GM19467 (cell line): ENCODE measurements around the gene ZNF213.
"Not testable (repeated sequence)": the region's sequence is repeated elsewhere in the genome, so short reads cannot be mapped to it uniquely, and the experiment has no call there.

Experiments used
- ATAC-seq: cut with Tn5 transposase; IDR thresholded peaks from one replicate; pipeline ENCODE4 v1.9.1; 2021; ENCODE audit warnings: mild to moderate bottlenecking, moderate library complexity; ENCODE audit not compliant: unreplicated experiment

Gene ZNF213

DNA sequence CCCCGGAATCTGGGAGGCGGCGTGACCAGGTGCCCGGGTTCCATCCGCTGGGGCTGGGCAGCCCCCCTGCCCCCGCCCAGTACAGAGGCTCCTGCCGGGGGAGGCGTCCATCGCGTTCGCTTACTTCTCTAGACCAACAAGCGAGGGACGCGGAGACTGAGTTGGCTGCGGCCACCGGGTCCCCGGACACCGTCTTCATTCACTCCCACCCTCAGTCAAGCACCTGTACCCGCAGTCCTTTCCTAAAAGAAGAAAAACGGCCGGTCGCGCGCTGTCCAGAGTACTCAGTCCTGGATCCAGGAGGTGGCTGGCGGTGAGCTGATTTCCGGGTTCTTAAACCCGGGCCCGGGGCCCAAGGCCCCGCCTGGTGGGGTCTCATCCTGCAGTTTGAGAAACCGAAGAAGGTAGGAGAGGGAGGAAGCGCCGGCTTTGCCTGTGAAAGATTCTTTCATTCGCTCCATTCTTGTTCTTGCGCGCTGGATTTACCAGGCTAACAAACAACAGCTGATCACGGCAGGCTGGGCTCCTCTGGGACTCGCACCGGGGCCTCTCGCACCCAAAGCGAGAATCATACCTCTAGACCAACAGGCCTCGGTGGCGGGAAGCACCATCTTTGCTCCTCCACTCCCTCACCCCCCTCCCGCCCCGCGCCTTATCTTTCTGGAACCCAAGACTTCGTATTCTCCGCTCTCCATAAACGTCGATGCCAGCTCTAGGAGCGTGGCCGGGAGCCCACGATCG, 35.8 kb downstream of the ZNF213 start:
- ATAC-seq: no peak

- no peak for ATAC-seq
Observed at GRCh38 chr16:3171181-3171854, 36.5 kb downstream of the ZNF213 start.

DNA sequence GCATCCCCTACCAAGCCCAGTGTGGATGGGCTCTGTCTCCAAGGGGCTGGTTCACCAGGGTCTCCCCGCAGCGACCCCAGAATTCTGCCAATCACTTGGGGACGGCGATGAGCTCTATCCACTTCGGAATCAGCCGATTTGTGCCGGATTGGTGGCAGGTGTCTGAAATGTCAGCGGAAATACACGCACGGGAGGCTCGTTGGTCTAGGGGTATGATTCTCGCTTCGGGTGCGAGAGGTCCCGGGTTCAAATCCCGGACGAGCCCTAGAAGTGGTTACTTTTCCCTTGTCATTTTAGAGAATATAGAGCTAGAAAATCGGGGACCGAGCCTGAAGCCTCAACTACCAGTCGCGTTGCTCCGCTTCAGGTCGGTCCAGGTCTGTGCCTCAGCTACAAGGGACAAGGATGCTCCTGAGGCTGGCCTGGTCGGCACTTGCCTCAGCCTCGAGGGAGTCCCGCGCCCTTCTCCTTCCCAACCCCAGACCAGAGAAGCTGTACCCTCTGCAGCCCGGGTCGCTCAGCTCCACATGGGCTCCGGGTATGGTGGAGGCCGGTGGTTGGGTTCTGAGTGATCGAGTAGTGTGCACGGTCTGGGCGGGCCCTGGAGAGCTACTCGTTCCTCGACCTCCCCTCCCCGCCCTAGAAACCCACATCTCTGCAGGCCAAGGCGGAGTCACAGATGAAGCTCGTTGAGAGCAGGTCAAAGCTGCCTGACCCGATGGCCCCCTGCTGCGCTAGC, 37.2 kb downstream of the ZNF213 start:
- ATAC-seq: no peak

GRCh38 chr16:3173892-3174617, 39.2 kb downstream of the ZNF213 start:
- no peak for ATAC-seq

DNA sequence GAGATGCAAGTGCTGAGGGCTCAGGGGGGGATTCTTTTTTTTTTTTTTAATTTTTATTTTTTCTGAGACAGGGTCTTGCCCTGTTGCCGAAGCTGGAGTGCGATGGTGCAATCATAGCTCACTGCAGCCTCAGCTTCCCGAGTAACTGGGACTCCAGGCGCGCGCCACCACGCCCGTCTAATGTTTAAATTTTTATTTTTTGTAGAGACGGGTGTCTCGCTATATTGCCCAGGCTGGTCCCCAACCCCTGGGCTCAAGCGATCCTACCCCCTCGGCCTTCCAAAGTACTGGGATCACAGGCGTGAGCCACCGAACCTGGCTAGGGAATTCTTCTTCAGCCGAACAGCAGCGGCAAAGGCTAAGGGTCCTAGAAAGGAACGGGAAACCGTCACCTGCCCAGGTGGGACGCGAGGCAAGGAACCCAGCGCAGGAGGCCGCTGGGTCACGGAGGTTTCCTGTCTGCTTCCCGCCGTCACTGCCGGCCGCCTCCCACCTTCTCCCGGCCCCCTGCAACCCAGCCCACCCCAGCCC, 39.9 kb downstream of the ZNF213 start:
- no peak for ATAC-seq

DNA sequence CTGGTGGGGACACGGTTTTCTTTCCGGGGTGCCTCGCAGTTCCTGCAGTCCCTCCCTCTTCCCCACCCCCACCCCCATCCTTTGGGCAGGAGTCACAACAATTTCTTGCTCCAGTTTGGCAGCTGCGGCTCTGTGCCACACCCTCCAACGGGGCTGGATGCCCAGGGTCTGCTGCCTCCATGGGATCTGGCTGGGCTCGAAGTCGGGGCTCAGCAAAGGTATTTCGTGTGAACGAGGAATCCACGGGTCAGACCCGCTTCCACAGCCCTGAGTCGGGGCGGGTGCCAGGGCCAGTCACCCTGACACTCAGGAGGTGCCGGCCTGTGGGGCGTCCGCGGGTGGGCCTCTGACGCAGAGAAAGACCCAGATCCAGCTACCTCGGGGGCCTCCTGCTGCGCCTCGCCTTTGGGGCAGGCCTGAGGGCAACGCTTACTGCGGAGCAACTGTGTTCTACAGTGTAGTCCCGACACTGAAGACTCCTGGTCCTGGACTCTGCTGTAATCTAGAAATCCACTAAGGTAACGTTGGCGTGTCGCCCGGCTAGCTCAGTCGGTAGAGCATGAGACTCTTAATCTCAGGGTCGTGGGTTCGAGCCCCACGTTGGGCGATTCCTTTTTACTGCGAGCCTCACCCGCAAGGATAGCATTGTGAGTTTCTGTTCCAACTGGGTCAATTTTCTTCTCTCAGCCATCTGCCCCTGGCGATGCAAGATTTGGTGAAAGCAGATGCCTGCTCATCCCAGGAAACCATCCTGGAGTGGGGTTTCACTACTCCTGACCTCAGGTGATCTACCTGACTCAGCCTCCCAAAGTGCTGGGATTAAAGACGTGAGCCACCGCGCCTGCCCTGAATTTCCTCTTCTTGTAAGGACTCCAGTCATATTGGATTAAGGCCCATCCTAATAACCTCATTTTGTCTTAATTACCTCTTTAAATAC, 40.6 kb downstream of the ZNF213 start:
- no peak for ATAC-seq

DNA sequence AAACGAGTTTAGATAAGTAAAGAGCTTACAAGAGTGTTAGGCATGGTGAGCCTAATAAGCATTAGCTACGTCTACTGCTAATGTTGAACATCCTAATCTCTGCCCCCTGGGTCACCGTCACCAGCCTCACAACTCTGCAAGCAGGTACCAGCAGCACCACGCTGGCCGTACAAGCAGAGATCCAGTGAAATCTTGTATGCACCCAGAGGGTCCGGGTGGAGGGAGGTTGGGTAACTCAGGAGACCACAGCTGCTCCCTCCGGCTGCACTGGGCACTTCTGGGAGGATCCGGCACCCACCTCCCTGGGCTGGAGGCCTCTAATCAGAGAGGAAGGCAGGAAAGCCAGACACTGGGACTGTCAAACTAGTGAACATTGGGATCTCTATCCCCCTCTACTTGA, 44.8 kb downstream of the ZNF213 start:
- ATAC-seq: no peak

DNA sequence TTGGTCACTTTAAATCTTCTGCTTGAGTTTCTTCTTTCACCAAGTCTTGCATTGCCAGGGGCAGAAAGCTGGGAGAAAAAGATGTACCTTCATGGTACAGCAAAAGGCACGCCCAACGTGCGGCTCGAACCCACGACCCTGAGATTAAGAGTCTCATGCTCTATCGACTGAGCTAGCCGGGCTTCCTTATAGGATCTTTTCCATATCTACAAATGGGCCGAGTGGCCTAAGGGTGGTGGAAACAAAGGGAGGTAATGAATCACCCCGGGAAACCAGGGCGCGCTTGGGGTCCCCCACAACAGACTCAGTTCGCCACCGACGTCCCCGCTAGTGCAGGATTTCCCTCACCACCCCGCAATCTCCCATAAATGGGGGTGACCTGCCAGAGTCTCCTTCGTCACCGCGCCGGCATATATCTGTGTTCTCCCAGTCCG, 45.6 kb downstream of the ZNF213 start:
- no peak for ATAC-seq

- ATAC-seq: not testable (repeated sequence)
Observed at GRCh38 chr16:3182293-3182607, 47.4 kb downstream of the ZNF213 start.

DNA sequence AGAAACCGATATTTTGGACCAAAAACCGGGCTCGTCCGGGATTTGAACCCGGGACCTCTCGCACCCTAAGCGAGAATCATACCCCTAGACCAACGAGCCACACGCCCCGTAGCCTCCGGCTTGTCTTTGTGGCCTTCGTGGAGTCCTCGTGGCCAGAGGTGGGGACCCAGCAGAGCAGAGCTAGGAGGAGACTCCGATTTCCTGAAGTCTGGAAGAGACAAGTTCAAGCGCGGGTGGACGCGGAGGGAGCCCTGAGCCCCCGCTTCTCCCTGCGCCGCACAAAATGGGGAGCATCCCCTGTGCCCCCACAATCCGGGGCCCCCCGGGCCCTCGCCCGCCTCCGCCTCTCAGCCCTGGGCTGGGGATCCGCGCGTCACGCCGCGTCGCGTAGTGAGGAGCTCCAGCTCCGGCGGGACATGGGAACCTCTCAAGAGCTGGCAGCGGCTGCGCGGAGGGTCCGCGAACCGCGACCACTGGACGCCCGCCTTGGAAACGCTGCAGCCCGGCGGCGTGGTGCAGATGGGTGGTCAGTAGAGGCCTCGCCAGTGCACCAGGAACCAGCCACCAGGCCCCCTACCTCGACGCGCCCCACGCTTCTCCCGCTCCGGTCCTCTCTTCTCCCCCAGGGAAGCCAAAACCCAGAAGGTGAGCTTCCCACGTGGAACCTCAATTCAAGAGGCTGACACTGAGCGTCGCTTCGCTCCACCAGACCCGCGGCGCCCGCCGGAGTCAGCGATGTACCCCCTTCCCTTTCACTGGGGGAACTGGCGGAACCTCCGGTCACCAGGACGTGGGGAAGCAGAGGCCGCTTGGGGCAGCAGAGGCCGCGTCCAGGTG, 48.0 kb downstream of the ZNF213 start:
- ATAC-seq: no peak

DNA sequence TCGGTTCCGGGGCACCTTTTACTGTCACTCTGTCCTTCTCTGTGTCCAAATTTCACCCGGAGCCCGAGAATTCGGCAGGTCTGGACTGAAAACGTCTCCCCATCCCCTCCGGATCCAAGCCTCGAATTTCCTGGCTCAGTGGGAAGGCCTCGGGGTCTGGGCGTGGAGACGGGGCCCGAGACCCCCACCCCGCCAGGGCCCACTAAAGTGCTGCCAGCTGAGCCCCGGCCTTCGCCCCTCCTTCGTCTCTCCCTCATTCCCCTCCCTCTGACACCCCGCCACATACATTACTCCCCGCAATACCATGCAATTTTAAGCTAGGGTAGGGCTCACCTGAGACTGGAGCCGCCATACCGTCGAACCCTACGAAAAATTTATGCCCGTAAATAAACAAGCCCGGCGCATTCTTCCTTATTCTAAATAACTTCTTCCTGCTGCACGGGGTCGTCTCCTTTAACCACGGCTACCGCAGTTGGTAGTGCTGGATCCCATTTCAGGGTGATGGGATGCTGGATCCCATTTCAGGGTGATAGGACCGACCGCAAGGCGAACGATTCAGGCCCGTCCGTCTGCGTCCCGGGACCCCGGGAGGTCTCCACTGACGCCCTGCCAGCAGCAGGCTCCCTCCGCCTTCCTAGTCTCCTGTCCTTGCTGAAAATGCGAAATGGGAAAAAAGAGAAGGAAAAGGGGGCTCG, 48.8 kb downstream of the ZNF213 start:
- no peak for ATAC-seq

DNA sequence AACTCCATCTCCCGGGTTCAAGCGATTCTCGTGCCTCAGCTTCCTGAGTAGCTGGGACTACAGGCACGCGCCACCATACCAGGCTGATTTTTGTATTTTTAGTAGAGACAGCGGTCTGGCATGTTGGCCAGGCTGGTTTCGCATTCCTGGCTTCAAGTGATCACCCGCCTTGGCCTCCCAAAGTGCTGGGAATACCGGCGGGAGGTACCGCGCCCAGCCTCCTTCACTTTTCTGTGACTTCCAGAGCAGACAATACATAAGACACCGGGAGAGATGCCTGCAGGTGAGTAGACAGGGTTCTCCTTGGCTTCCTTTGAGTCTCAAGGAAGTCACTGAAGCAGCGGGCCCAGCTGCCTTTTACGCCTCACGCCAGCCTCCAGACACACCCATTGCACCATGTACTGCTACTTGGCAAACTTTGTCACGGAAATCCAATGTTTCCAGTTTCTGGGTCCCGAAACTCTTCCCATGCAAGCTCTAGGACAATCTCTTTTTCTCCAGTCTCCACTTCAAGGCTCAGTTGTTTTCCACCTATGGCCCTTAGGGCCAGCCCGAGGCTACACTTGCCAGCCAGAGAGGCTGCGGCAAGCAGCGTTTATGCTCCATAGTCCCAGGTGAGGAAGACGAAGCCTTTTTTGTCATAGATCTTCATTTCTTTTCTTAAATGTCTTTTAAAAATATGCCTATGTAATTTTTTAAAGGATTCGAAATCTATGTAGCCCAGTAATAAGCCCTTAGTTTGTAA, 52.3 kb downstream of the ZNF213 start:
- ATAC-seq: no peak

- no peak for ATAC-seq
Observed at GRCh38 chr16:3187798-3188674, 53.2 kb downstream of the ZNF213 start, which contains the start of gene OR1F1. OR1F1 (plus strand) TSS chr16:3188204.

DNA sequence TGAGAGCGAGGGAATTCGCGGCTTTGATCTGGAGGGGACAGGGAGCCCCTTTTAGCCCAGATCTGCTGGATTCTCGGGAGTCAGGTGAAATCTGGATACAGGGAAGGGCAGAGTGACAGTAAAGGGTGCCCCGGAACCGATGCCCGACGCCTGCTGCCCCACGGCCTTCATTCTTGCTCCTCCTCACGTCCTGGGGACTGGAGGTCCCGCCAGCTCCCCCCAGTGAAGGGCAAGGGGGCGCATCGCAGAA, 53.8 kb downstream of the ZNF213 start:
- no peak for ATAC-seq

DNA sequence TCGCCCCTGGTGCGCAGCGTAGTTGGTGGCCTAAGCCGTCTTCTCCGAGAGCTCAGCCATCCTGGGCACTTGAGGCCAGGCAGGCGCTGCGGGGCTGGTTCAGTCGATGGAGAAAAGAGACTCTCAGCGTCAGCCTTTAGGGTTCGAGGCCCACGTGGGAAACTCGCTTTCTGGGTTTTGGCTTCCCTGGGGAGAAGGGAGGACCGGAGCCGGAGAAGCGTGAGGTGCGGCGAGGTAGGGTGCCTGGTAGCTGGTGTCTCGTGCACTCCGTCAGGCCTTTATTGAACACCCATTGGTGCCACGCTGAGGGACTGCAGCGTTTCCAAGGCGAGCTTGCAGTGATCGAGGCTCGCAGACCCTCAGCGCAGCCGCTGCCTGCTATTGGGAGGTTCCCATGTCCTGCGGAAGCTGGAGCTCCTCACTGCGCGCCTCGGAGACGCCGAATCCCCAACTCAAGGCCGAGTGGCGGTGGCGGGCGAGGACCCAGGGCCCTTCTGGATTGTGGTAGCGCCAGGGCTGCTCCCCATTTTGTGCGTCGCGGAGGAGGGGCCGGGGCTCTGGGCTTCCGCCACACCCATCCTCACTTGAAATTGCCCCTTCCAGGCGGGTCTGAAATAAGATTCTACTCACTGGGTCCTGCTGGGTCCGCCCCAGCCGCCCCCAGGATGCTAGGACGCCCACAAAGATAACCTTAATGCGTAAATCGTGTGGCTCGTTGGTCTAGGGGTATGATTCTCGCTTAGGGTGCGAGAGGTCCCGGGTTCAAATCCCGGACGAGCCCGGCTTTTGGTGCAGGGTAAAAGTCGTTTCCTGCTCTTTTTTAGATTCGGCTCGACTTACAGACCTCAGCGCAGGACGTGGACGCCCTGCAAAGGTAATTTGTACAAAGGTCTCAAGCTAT, 54.3 kb downstream of the ZNF213 start:
- ATAC-seq: no peak

DNA sequence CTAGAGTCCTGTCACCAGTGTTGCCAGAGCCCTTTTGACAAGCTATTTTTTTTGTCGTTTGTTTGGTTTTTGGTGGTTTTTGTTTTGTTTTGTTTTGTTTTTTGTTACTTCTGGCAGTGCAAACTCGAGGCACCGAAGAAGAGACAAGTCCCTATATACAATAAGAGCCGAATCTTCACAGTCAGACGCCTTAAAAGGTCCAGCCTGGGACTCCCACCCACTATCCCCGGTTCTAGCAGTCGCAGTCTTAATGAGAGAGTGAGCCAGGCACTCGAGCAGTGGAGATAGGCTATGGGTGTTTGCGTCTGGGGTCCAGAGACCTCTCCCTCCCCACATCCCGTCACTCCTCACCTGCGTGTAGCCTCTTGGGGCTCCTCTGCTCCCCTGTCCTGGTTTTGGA, 55.0 kb downstream of the ZNF213 start:
- no peak for ATAC-seq
